Spinal cord (tissue), 10 donors: ENCODE results near the gene COX6A1. TPM values are rescaled to one million over a fixed set of nuclear protein-coding genes. Genes with fewer than 3 reads are reported as not detected.

Source experiments
- DNase-seq, 6 donors: peaks; one replicate each; pipeline versions ENCODE4 v3.0.0 to v3.0.0-alpha.2; 2013 to 2015; ENCODE audit warnings: low spot score in 6 of 6, low read depth in 4 of 6
- H3K27ac ChIP-seq: one replicate; pipeline ENCODE4 v1.5.1; 2013; ENCODE audit warnings: low read depth, low read length, control low read depth
- H3K27me3 ChIP-seq: one replicate; pipeline ENCODE4 v1.6.1; 2013; ENCODE audit warnings: low read length; ENCODE audit not compliant: control insufficient read depth, insufficient read depth
- H3K36me3 ChIP-seq: one replicate; pipeline ENCODE4 v1.6.1; 2013; ENCODE audit warnings: low read length; ENCODE audit not compliant: control insufficient read depth, insufficient read depth
- H3K4me1 ChIP-seq: one replicate; pipeline ENCODE4 v1.6.1; 2013; ENCODE audit warnings: low read length; ENCODE audit not compliant: control insufficient read depth, insufficient read depth
- H3K4me3 ChIP-seq: one replicate; pipeline ENCODE4 v1.5.1; 2013; ENCODE audit warnings: low read depth, low read length, control low read depth
- H3K9me3 ChIP-seq: one replicate; pipeline ENCODE4 v1.6.1; 2013; ENCODE audit warnings: low read length; ENCODE audit not compliant: control insufficient read depth, insufficient read depth
- WGBS: methylation state at CpG from one replicate; pipeline ENCODE4 v1.1.5; 2013; ENCODE audit warnings: missing lambda C conversion rate; ENCODE audit not compliant: insufficient coverage; 5-methylcytosine and 5-hydroxymethylcytosine counted together
- polyA plus RNA-seq, 2 donors: library from polyadenylated mRNA; unstranded; fragments of 120-200 nt; gene quantifications; one replicate each; pipeline ENCODE4 v1.2.1, GENCODE V29; 2013; ENCODE audit not compliant: insufficient read length in 2 of 2
- total RNA-seq, 2 donors: library from RNA; depleted of rRNA in 1 of 2; stranded (reverse); fragments of 120-200 nt in 1 of 2; fragments of >200 nt in 1 of 2; gene quantifications; one replicate each; pipeline versions ENCODE4 v1.2.3 to v1.2.4, GENCODE V29; 2013 to 2014
- donor health status: healthy.

COX6A1 gene
- total and polyA plus RNA-seq, 4 donors, result 395 to 731 (median 641) TPM

DNA sequence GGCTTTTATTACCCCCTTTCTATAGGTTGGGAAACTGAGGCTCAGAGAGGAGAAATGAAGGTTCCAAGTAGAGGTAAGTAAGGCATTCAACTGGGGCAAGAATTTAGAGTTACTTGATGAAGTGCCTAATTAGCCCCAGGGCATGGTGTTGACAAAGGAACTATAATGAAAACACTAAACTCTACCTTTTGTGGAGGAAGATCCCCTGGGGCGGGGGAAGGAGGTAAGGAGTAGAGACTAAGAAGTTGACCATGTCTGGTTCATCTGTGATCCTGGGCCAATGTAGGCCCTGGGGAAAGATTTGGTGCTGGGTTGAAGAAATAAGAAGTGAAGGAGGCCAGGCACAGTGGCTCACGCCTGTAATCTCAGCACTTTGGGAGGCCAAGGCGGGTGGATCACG lies 16.2 kb upstream of the COX6A1 start:
- H3K27me3 ChIP-seq, result no peaks in the 10 kb centered on the region
- H3K4me1 ChIP-seq, result no peaks in the 10 kb centered on the region
- no peak overlapping the region for H3K27ac ChIP-seq
- no peak for DNase-seq
- H3K36me3 ChIP-seq, result no peaks in the 10 kb centered on the region
- no peaks in the 10 kb centered on the region for H3K9me3 ChIP-seq
- WGBS, result 90% methylated on average over 3 of the region's 4 CpGs
- H3K4me3 ChIP-seq, result no peak overlapping the region

DNA sequence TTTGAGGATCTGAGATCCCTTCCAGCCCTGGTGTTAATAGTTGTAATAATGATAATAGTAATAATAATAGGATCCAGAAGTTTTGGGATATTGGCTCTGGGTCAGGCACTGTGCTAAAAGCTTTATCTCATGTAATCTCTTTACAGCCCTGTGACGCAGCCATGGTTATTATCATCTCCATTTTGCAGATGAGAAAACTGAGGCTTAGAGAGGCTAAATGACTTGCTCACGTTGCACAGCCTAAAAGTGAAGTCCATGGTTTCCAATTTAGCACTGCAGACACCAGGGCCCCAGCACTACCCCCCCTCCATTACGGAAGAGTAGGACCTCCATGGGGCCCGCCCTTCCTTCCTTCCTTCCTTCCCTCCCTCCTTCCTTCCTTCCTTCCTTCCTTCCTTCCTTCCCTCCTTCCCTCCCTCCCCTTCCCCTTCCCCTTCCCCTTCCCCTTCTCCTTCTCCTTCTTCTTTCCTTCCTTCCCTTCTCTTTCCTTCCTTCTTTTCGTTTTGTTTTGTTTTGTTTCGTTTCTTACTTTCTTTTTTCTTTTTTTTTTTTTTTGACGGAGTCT lies 14.9 kb upstream of the COX6A1 start:
- H3K27me3 ChIP-seq, result no peaks in the 10 kb centered on the region
- H3K4me3 ChIP-seq, result no peak overlapping the region
- no peak for DNase-seq
- no peaks in the 10 kb centered on the region for H3K9me3 ChIP-seq
- no peaks in the 10 kb centered on the region for H3K4me1 ChIP-seq
- no peaks in the 10 kb centered on the region for H3K36me3 ChIP-seq
- no peak overlapping the region for H3K27ac ChIP-seq
- 94% methylated on average over 3 of the region's 7 CpGs for WGBS

GRCh38 chr12:120425797-120426196 lies 12.1 kb upstream of the COX6A1 start:
- Histone ChIP-seq H3K27me3 (no peaks in the 10 kb centered on the region), H3K4me3 (no peak overlapping the region), H3K9me3 (no peaks in the 10 kb centered on the region), H3K36me3 (no peaks in the 10 kb centered on the region), H3K4me1 (peaks cover 4% of the 10 kb centered on the region), H3K27ac (no peak overlapping the region)
- DNase-seq, result no peak
- WGBS, result 100% methylated on average over 1 of the region's 3 CpGs

DNA sequence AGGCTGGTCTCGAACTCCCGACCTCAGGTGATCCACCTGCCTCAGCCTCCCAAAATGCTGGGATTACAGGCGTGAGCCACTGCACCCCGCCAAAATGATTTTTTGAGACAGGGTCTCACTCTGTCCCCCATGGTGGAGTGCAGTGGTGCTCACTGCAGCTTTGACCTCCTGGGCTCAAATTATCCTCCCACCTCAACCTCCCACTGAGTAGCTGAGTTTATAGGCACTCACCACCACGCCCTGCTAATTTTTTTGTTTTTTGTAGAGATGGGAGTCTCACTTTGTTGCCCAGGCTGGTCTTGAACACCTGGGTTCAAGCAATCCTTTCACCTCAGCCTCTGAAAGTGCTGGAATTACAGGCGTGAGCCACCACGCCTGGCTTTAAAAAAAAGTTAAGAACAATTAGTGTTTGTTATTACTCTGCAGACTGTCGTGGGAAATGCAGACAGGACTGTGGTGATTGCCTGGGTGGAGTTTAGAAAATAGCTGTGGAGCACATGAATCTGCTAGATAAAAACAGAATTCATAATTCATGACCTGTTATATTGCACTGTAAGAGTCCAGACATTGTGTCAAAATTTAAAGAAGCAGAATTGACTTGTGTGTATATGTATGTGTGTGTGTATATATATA lies 9.2 kb upstream of the COX6A1 start:
- Histone ChIP-seq H3K9me3 (no peaks in the 10 kb centered on the region), H3K4me1 (peaks cover 4% of the 10 kb centered on the region), H3K4me3 (no peak overlapping the region), H3K27ac (no peak overlapping the region), H3K36me3 (no peaks in the 10 kb centered on the region), H3K27me3 (no peaks in the 10 kb centered on the region)
- no peak for DNase-seq
- WGBS, result 73% methylated on average over 3 of the region's 8 CpGs

- DNase-seq, result no peak
- H3K27me3 ChIP-seq, result no peaks in the 10 kb centered on the region
- H3K4me3 ChIP-seq, result no peak overlapping the region
- peaks cover 4% of the 10 kb centered on the region for H3K4me1 ChIP-seq
- no peaks in the 10 kb centered on the region for H3K9me3 ChIP-seq
- H3K27ac ChIP-seq, result no peak overlapping the region
- no peaks in the 10 kb centered on the region for H3K36me3 ChIP-seq
- WGBS, result 66% methylated on average over 7 of the region's 7 CpGs
These were observed 8.5 kb upstream of the COX6A1 start for GRCh38 chr12:120429368-120429767.

DNA sequence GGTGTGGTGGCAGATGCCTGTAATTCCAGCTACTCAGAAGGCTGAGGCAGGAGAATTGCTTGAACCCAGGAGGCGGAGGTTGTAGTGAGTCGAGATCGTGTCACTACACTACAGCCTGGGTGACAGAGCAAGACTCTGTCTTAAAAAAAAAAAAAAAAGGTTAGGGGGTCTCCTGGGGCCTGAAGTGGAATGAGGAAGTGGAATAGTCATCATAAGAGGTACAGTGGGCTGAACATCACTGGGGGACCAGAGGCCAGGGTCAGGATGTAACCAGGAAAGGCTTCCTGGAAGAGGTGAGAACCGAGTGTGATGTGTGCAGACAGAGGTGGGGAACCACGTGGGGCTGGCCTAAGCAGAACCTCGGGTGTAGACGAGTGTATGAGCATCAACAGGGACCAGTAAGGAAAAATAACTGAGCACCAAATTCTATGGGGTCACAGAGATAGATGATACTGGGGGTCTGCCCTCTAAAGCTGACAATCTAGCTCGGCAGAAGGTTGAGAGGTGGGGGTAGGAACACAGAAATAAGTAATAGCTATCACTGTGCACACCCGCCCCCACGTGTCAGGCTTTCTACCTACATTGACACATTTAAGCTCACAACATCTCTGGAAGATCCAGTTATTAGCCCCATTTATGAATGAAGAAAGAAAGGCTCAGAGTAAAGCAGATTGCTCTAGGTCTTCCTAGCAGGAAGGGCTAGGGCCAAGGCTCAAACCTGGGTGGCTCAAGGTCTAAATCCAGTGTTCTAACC lies 5.0 kb upstream of the COX6A1 start:
- H3K27ac ChIP-seq, result no peak overlapping the region
- peaks cover 4% of the 10 kb centered on the region for H3K4me1 ChIP-seq
- no peaks in the 10 kb centered on the region for H3K27me3 ChIP-seq
- no peaks in the 10 kb centered on the region for H3K36me3 ChIP-seq
- no peak overlapping the region for H3K4me3 ChIP-seq
- WGBS, result 77% methylated on average over 8 of the region's 10 CpGs
- H3K9me3 ChIP-seq, result no peaks in the 10 kb centered on the region
- DNase-seq, result no peak

DNA sequence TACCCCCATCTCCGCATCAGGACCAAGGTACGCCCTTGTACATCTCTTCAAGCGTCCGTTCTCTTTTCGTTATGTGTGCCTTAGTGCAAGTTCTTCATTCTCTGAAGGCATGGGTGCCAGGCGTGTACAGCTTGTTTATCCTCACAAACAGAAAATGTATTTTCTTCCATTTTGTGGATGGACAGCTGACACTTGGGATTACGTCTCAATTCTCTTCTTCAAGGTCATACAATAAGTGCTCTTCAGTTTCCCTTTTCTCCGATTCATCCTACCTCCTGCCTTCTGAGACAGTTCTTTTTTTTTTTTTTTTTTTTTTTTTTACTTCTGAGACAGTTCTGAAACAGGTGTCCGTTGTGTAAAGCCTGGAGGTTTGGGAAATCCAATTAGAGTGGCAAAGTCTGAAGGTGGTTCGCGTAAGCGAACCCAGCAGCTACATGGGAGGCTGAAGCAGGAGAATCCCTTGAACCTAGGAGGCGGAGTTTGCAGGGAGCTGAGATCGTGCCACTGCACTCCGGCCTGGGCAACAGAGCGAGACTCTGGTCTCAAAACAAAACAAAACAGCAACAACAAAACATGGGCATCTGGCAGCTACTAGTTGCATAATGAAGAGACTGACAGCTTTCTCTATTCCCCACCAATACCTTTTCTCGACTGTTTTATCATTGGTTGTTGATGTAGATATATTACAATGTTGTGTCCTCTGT lies 734 bp downstream of the COX6A1 start:
- Histone ChIP-seq H3K4me3 (peak overlapping the region; percentile 92), H3K27me3 (no peaks in the 10 kb centered on the region), H3K4me1 (peaks cover 10% of the 10 kb centered on the region), H3K36me3 (peaks cover 22% of the 10 kb centered on the region), H3K9me3 (no peaks in the 10 kb centered on the region), H3K27ac (peak overlapping the region; percentile 79)
- no peak for DNase-seq
- 46% methylated on average over 14 of the region's 17 CpGs for WGBS

DNA sequence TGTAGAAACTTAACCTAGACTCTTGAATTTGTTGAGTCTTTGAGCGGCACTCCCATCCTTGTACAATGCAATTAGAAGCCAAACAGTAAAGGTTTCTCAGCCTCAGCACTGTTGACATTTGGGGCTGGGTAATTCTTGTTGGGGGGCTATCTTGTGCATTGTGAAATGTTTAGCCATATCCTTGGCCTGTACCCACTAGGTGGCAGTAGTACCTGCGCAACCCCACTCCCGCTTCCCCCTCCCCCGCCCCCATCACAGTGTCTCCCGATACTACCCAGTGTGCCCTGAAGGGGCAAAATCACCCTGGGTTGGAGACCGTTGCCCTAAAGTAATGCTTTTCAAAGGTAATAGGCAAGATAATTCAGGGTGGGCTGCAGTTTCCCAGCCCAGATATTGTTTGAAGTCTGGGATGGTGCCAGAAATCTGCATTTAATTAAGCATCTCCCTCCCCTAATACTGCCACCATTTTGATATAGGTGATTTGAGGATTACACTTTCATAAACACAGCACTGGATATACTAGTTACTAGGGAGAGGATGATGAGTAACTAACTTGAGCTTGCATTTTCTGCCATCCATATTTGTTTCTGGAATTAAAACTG lies 1.8 kb downstream of the COX6A1 start:
- Histone ChIP-seq H3K27ac (no peak overlapping the region), H3K4me1 (peaks cover 10% of the 10 kb centered on the region), H3K4me3 (no peak overlapping the region), H3K9me3 (no peaks in the 10 kb centered on the region), H3K36me3 (peaks cover 23% of the 10 kb centered on the region), H3K27me3 (no peaks in the 10 kb centered on the region)
- WGBS, result no CpG with 5 or more reads among the region's 6 CpGs
- DNase-seq, result peak in 2 of 6 donors; percentile 66 to 79

GRCh38 chr12:120444676-120445075 lies 6.8 kb downstream of the COX6A1 start:
- no CpG with 5 or more reads among the region's 2 CpGs for WGBS
- no peak overlapping the region for H3K4me3 ChIP-seq
- H3K27ac ChIP-seq, result no peak overlapping the region
- DNase-seq, result no peak
- H3K9me3 ChIP-seq, result no peaks in the 10 kb centered on the region
- H3K4me1 ChIP-seq, result peaks cover 16% of the 10 kb centered on the region
- peaks cover 38% of the 10 kb centered on the region for H3K36me3 ChIP-seq
- no peaks in the 10 kb centered on the region for H3K27me3 ChIP-seq
